Measurements from ENCODE around the gene HCRTR2.

GRCh38 chr6:55265409-55266114 is 91.2 kb downstream of the HCRTR2 start:
- TF ChIP-seq EZH2 (IDR thresholded peaks at IDR 0.05; ENCODE audit: borderline replicate concordance, low read depth, low read length, severe bottlenecking) (no peak), CTCF (IDR thresholded peaks at IDR 0.05; ENCODE audit: borderline replicate concordance, extremely low read depth, low read length, poor library complexity, severe bottlenecking) (no peak)
